KMS-11 (cell line): Measurements from ENCODE around the gene HYAL1.
A peak's percentile ranks its signal among the peaks of the same experiment; 100 is the strongest.

Experiments
- H2AFZ ChIP-seq: fragments of 200-600 bp; sonication (generic); 2 replicates; pipeline ENCODE4 v1.6.1; 2016; ENCODE audit warnings: antibody characterized with exemption, mixed run types, low read depth
- H3K27ac ChIP-seq: fragments of 200-600 bp; sonication (generic); 2 replicates; pipeline ENCODE4 v1.6.1; 2016; ENCODE audit warnings: mild to moderate bottlenecking, mixed run types
- H3K27me3 ChIP-seq: fragments of 200-600 bp; sonication (generic); 2 replicates; pipeline ENCODE4 v1.6.1; 2017; ENCODE audit warnings: mild to moderate bottlenecking, low read depth, mixed run types, moderate library complexity; ENCODE audit not compliant: insufficient read depth
- H3K36me3 ChIP-seq: fragments of 200-600 bp; sonication (generic); 2 replicates; pipeline ENCODE4 v1.6.1; 2017; ENCODE audit warnings: mild to moderate bottlenecking, mixed run types; ENCODE audit not compliant: insufficient read depth
- H3K4me1 ChIP-seq: fragments of 200-600 bp; sonication (generic); 2 replicates; pipeline ENCODE4 v1.6.1; 2016; ENCODE audit warnings: mild to moderate bottlenecking, low read depth, mixed run types; ENCODE audit not compliant: poor library complexity, severe bottlenecking
- H3K4me2 ChIP-seq: fragments of 200-600 bp; sonication (generic); 2 replicates; pipeline ENCODE4 v1.7.0; 2016; ENCODE audit warnings: mild to moderate bottlenecking, mixed run types
- H3K4me3 ChIP-seq: fragments of 200-600 bp; sonication (generic); IDR thresholded peaks from 2 replicates; pipeline ENCODE4 v1.6.1; 2017; ENCODE audit warnings: low read depth, low read length, mixed read lengths; ENCODE audit not compliant: insufficient read depth
- H3K79me2 ChIP-seq: fragments of 200-600 bp; sonication (generic); 2 replicates; pipeline ENCODE4 v1.6.1; 2016; ENCODE audit warnings: low read depth, mixed run types; ENCODE audit not compliant: insufficient read depth
- H3K9ac ChIP-seq: fragments of 200-600 bp; sonication (generic); 2 replicates; pipeline ENCODE4 v1.6.1; 2016; ENCODE audit warnings: mild to moderate bottlenecking, mixed run types
- H4K20me1 ChIP-seq: fragments of 200-600 bp; sonication (generic); 2 replicates; pipeline ENCODE4 v1.6.1; 2016; ENCODE audit warnings: mild to moderate bottlenecking, mixed run types; ENCODE audit not compliant: insufficient read depth
- CTCF ChIP-seq: fragments of 200-600 bp; sonication (generic); conservative IDR thresholded peaks from 2 replicates; pipeline ENCODE4 v1.6.1; 2017; ENCODE audit warnings: low read depth, mild to moderate bottlenecking, antibody characterized with exemption, low read length, moderate library complexity, mixed read lengths

Gene HYAL1

GRCh38 chr3:50350213-50350526, 46.8 kb upstream of the HYAL1 start:
- H3K79me2 ChIP-seq, result no peaks in the 10 kb centered on the region
- H3K9ac ChIP-seq, result peak overlapping the region; percentile 49; the same call in 1 of the 2 replicates
- H3K27me3 ChIP-seq, result no peaks in the 10 kb centered on the region
- H3K4me2 ChIP-seq, result peak overlapping the region; percentile 74
- H2AFZ ChIP-seq, result peak overlapping the region; percentile 71
- no peaks in the 10 kb centered on the region for H3K36me3 ChIP-seq
- peak overlapping the region; percentile 43; the same call in 1 of the 2 replicates for H3K27ac ChIP-seq
- peaks cover 10% of the 10 kb centered on the region for H3K4me1 ChIP-seq
- H3K4me3 ChIP-seq, result peak overlapping the region; percentile 31
- no peak for TF ChIP-seq CTCF
- no peaks in the 10 kb centered on the region for H4K20me1 ChIP-seq

GRCh38 chr3:50347187-50347813, 43.9 kb upstream of the HYAL1 start:
- peak; percentile 58 for TF ChIP-seq CTCF
- H3K9ac ChIP-seq, result no peak overlapping the region
- peaks cover 10% of the 10 kb centered on the region for H3K4me1 ChIP-seq
- no peak overlapping the region for H3K4me2 ChIP-seq
- no peaks in the 10 kb centered on the region for H4K20me1 ChIP-seq
- H3K27ac ChIP-seq, result no peak overlapping the region
- no peaks in the 10 kb centered on the region for H3K27me3 ChIP-seq
- H3K36me3 ChIP-seq, result no peaks in the 10 kb centered on the region
- no peak overlapping the region for H2AFZ ChIP-seq
- no peaks in the 10 kb centered on the region for H3K79me2 ChIP-seq
- no peak overlapping the region for H3K4me3 ChIP-seq

- H3K4me1 ChIP-seq, result peaks cover 10% of the 10 kb centered on the region
- no peaks in the 10 kb centered on the region for H4K20me1 ChIP-seq
- H3K27ac ChIP-seq, result no peak within 1 kb of the TSS
- H3K79me2 ChIP-seq, result no peaks in the 10 kb centered on the region
- H3K36me3 ChIP-seq, result no peaks in the 10 kb centered on the region
- H2AFZ ChIP-seq, result no peak within 1 kb of the TSS; the same call in 1 of the 2 replicates
- TF ChIP-seq CTCF, result no peak
- H3K27me3 ChIP-seq, result no peaks in the 10 kb centered on the region
- H3K4me3 ChIP-seq, result no peak within 1 kb of the TSS
- H3K4me2 ChIP-seq, result peak within 1 kb of the TSS; percentile 9; the same call in 1 of the 2 replicates
- H3K9ac ChIP-seq, result no peak within 1 kb of the TSS
Measured at GRCh38 chr3:50345586-50346234, 42.3 kb upstream of the HYAL1 start, which contains the start of gene ZMYND10. Gene ZMYND10 (minus strand): TSS chr3:50345732. CDS start chr3:50345579, 153 bp downstream.

- peaks cover 8% of the 10 kb centered on the region for H3K4me1 ChIP-seq
Measured at GRCh38 chr3:50345008-50345407, 41.6 kb upstream of the HYAL1 start.

More at GRCh38 chr3:50345008-50345407, 41.6 kb upstream of the HYAL1 start:
- H3K4me3 ChIP-seq, result no peak overlapping the region
- no peaks in the 10 kb centered on the region for H4K20me1 ChIP-seq
- no peaks in the 10 kb centered on the region for H3K27me3 ChIP-seq
- no peaks in the 10 kb centered on the region for H3K79me2 ChIP-seq
- H3K9ac ChIP-seq, result no peak overlapping the region
- H2AFZ ChIP-seq, result no peak overlapping the region
- no peak overlapping the region for H3K27ac ChIP-seq
- H3K4me2 ChIP-seq, result peak overlapping the region; percentile 9; the same call in 1 of the 2 replicates
- H3K36me3 ChIP-seq, result no peaks in the 10 kb centered on the region
- TF ChIP-seq CTCF, result no peak
